Erythroblast (primary cell): ENCODE results near the gene MRPL46.

ENCODE experiments used
- GATA1 ChIP-seq: IDR thresholded peaks from 2 replicates; pipeline ENCODE4 v1.6.1; 2011; ENCODE audit warnings: low read depth, mild to moderate bottlenecking, control low read depth, low read length, moderate library complexity
- POLR2A ChIP-seq: IDR thresholded peaks from 2 replicates; pipeline ENCODE4 v1.6.1; 2011; ENCODE audit warnings: mild to moderate bottlenecking, low read length

DNA sequence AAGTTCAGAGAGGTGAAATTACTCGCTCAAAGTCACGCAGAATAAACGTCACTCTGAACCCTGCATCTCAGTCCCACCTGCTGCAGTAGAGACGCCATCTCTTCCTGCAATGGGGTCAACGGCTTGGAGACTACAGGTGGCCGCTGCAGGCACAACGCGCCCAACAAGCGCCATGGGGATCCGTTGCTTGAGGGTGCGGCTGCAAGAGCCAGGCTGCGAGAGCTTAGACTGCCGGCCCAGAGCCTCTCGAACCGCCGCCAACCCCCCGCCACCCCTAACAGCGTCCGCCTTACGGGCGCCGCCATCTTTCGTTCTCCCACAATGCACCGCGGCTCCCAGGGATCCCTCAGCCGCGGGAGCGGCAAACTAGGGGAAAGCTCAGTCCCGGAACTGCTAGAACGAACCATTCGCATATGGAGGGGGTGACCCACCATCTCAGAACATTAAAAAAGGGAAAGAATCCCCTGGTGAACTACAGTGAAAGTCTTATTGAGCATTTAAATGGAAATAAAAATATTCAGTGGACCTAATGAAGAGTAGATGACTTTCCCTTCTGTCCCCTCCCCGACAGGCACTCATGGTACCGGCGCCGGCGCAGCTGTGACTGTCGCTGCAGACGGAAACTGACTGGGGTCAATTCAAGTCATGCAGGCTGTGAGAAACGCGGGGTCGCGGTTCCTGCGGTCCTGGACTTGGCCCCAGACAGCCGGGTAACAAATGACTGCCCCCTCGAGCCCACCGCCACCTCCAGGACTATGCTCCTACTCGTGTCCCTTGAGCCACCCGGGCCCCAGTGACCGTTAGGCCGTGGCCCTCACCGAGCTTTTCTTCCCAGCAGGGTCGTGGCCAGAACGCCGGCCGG, at the start of gene MRPL46, which contains the start of gene MRPS11:
- TF ChIP-seq POLR2A (peak; percentile 84), GATA1 (no peak)
